ENCODE data around the gene BBS9. TPM values are rescaled to one million over a fixed set of nuclear protein-coding genes. Genes with fewer than 3 reads are reported as not detected.

BBS9 gene
- total RNA-seq, 1 experiment from 2014 or later, result 4.7 TPM

- Mint-ChIP-seq H3K27me3 (ENCODE audit: insufficient read depth, unreplicated experiment) (no peaks in the 10 kb centered on the region), H3K4me1 (ENCODE audit: low read depth, unreplicated experiment) (no peaks in the 10 kb centered on the region), H3K36me3 (ENCODE audit: insufficient read depth, unreplicated experiment) (peaks cover 64% of the 10 kb centered on the region), H3K9me3 (ENCODE audit: unreplicated experiment) (no peaks in the 10 kb centered on the region), H3K4me3 (ENCODE audit: unreplicated experiment) (no peak overlapping the region), H3K27ac (ENCODE audit: unreplicated experiment) (no peak overlapping the region)
- Histone ChIP-seq H3K4me1 (no peaks in the 10 kb centered on the region), H3K9me3 (no peaks in the 10 kb centered on the region), H3K4me3 (ENCODE audit: low read depth, low read length) (no peak overlapping the region), H3K27me3 (replicated peaks; ENCODE audit: control insufficient read depth, insufficient read depth, low read length) (no peaks in the 10 kb centered on the region), H3K36me3 (ENCODE audit: control insufficient read depth, insufficient read depth, low read length) (peaks cover 3% of the 10 kb centered on the region)
- CTCF ChIA-PET, result no interaction called here
- TF ChIP-seq CTCF (IDR thresholded peaks at IDR 0.05; ENCODE audit: insufficient read depth in 1 of 2, low read depth in 1 of 2, low read length in 1 of 2, severe bottlenecking in 1 of 2, unreplicated experiment in 1 of 2), result no peak
- POLR2A ChIA-PET, result no interaction called here
- no TSS peak for BruUV-seq (replicated peaks)
- DNase-seq, result no peak
- intact Hi-C loops (cut with micrococcal nuclease; ENCODE audit: unreplicated experiment), result no loop called here
Observed at GRCh38 chr7:33099154-33099940, 30.0 kb upstream of the BBS9 start.

DNA sequence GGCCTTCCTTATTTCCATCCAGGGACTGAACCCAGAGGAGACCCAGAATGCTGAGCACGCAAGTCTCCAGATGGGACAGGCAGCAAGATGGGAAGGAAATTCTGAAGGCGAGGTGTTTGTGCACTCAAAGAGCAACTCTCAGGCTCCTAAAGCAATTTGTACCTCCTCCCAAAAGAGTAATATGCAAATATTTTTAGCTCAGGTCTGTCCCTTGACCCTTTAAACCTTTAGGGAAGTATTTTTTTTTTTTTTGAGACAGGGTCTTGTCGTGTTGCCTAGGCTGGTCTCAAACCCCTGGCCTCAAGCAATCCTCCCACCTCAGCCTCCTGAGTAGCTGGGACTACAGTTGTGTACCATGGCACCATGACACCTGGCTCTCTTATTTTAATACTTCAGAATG lies 28.6 kb upstream of the BBS9 start:
- Histone ChIP-seq H3K36me3 (ENCODE audit: control insufficient read depth, insufficient read depth, low read length) (peaks cover 3% of the 10 kb centered on the region), H3K9me3 (no peaks in the 10 kb centered on the region), H3K4me1 (no peaks in the 10 kb centered on the region), H3K4me3 (ENCODE audit: low read depth, low read length) (no peak overlapping the region), H3K27me3 (replicated peaks; ENCODE audit: control insufficient read depth, insufficient read depth, low read length) (no peaks in the 10 kb centered on the region)
- Mint-ChIP-seq H3K27ac (ENCODE audit: unreplicated experiment) (no peak overlapping the region), H3K27me3 (ENCODE audit: insufficient read depth, unreplicated experiment) (no peaks in the 10 kb centered on the region), H3K4me1 (ENCODE audit: low read depth, unreplicated experiment) (no peaks in the 10 kb centered on the region), H3K9me3 (ENCODE audit: unreplicated experiment) (no peaks in the 10 kb centered on the region), H3K36me3 (ENCODE audit: insufficient read depth, unreplicated experiment) (peaks cover 54% of the 10 kb centered on the region), H3K4me3 (ENCODE audit: unreplicated experiment) (no peak overlapping the region)
- no peak for DNase-seq
- POLR2A ChIA-PET, result no interaction called here
- no TSS peak for BruUV-seq (replicated peaks)
- TF ChIP-seq CTCF (IDR thresholded peaks at IDR 0.05; ENCODE audit: insufficient read depth in 1 of 2, low read depth in 1 of 2, low read length in 1 of 2, severe bottlenecking in 1 of 2, unreplicated experiment in 1 of 2), result no peak
- CTCF ChIA-PET, result interaction anchor here (0.7 kb wide), 1 partner anchor 8 kb away, joined by 4 read pairs; the partner anchor contains the start of gene RP9
- intact Hi-C loops (cut with micrococcal nuclease; ENCODE audit: unreplicated experiment), result loop anchor here (10.0 kb wide), 1 partner anchor 296 kb away; no protein-coding TSS in a partner anchor

DNA sequence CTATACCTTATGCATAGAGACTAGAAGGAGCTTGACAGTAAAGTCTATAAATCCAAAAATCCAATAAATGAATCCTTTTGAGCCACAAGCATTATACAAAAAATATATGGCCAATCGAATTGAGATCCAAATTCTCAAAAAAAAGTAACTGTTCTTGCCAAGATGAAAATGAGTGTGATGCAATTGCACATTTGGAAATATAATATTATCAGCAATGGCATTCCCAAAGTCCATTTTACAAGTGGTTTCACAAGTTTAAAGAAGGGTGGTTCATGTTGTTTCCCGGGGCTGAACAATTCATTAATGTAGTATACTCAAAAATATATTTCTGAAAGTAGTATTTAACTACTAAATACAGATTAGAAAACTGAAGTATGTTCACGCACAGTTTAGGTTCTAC lies 27.5 kb upstream of the BBS9 start:
- Mint-ChIP-seq H3K4me1 (ENCODE audit: low read depth, unreplicated experiment) (no peaks in the 10 kb centered on the region), H3K4me3 (ENCODE audit: unreplicated experiment) (no peak overlapping the region), H3K27me3 (ENCODE audit: insufficient read depth, unreplicated experiment) (no peaks in the 10 kb centered on the region), H3K9me3 (ENCODE audit: unreplicated experiment) (no peaks in the 10 kb centered on the region), H3K27ac (ENCODE audit: unreplicated experiment) (no peak overlapping the region), H3K36me3 (ENCODE audit: insufficient read depth, unreplicated experiment) (peaks cover 42% of the 10 kb centered on the region)
- POLR2A ChIA-PET, result no interaction called here
- Histone ChIP-seq H3K36me3 (ENCODE audit: control insufficient read depth, insufficient read depth, low read length) (peaks cover 3% of the 10 kb centered on the region), H3K9me3 (no peaks in the 10 kb centered on the region), H3K4me3 (ENCODE audit: low read depth, low read length) (no peak overlapping the region), H3K27me3 (replicated peaks; ENCODE audit: control insufficient read depth, insufficient read depth, low read length) (no peaks in the 10 kb centered on the region), H3K4me1 (no peaks in the 10 kb centered on the region)
- CTCF ChIA-PET, result no interaction called here
- DNase-seq, result no peak
- no TSS peak for BruUV-seq (replicated peaks)
- intact Hi-C loops (cut with micrococcal nuclease; ENCODE audit: unreplicated experiment), result loop anchor here (10.0 kb wide), 1 partner anchor 297 kb away; no protein-coding TSS in a partner anchor
- no peak for TF ChIP-seq CTCF (IDR thresholded peaks at IDR 0.05; ENCODE audit: insufficient read depth in 1 of 2, low read depth in 1 of 2, low read length in 1 of 2, severe bottlenecking in 1 of 2, unreplicated experiment in 1 of 2)
